ENCODE results near the gene FLRT1. TPM values are rescaled to one million over a fixed set of nuclear protein-coding genes. Genes with fewer than 3 reads are reported as not detected.
A peak's percentile ranks its signal among the peaks of the same experiment; 100 is the strongest.

FLRT1 gene, protein sequence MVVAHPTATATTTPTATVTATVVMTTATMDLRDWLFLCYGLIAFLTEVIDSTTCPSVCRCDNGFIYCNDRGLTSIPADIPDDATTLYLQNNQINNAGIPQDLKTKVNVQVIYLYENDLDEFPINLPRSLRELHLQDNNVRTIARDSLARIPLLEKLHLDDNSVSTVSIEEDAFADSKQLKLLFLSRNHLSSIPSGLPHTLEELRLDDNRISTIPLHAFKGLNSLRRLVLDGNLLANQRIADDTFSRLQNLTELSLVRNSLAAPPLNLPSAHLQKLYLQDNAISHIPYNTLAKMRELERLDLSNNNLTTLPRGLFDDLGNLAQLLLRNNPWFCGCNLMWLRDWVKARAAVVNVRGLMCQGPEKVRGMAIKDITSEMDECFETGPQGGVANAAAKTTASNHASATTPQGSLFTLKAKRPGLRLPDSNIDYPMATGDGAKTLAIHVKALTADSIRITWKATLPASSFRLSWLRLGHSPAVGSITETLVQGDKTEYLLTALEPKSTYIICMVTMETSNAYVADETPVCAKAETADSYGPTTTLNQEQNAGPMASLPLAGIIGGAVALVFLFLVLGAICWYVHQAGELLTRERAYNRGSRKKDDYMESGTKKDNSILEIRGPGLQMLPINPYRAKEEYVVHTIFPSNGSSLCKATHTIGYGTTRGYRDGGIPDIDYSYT
- total RNA-seq (2014; rRNA removed; shearing (Covaris generic); ENCODE audit: low replicate concordance) = not detected in 2 replicates

DNA sequence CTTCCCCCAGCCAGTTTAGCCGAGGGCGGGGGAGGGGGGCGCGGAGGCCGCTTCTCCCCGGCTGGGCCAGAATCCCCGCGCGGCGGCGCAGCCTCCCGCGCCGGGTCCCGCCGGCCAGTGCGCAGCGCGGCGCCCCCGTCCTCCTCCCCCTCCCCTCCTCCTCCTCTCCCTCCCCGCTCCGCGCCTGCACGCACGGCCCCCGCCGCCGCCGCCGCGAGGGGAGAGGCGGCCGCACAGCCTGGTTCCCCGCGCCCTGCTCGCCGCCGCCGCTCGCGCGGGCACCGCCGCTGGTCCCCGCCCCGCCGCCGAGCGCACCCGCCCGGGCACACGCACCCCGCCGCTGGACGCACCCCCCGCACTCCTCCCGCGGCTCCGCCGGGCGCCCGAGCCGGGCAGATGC is at the start of gene FLRT1:
Gene FLRT1, plus strand, starts transcription at position 356 of the 400 bp plus-strand sequence. CDS start 80,337 bp downstream, outside the sequence.
- no peaks in the 10 kb centered on the region for H3K27me3 ChIP-seq (ENCODE audit: low read length)
- H3K36me3 ChIP-seq (ENCODE audit: insufficient read depth, low read length) = no peaks in the 10 kb centered on the region
- H3K9me3 ChIP-seq (ENCODE audit: low read length) = no peaks in the 10 kb centered on the region
- no peaks in the 10 kb centered on the region for H3K9me2 ChIP-seq (replicated peaks; ENCODE audit: insufficient read depth, low read length)
- H3K27ac ChIP-seq (ENCODE audit: low read length) = no peak within 1 kb of the TSS
- H3K79me2 ChIP-seq (ENCODE audit: low read length) = no peaks in the 10 kb centered on the region
- no peaks in the 10 kb centered on the region for H4K20me1 ChIP-seq (ENCODE audit: insufficient read depth, low read depth, low read length)
- no peak for DNase-seq
- H3K4me1 ChIP-seq (ENCODE audit: low read length) = no peaks in the 10 kb centered on the region
- H2AFZ ChIP-seq (ENCODE audit: low read length) = no peak within 1 kb of the TSS
- no peak within 1 kb of the TSS for H3K4me3 ChIP-seq (ENCODE audit: low read length)
- H3K4me2 ChIP-seq (ENCODE audit: low read depth, low read length, poor library complexity, severe bottlenecking) = no peak within 1 kb of the TSS
- H3K9ac ChIP-seq (ENCODE audit: low read length) = no peak within 1 kb of the TSS

DNA sequence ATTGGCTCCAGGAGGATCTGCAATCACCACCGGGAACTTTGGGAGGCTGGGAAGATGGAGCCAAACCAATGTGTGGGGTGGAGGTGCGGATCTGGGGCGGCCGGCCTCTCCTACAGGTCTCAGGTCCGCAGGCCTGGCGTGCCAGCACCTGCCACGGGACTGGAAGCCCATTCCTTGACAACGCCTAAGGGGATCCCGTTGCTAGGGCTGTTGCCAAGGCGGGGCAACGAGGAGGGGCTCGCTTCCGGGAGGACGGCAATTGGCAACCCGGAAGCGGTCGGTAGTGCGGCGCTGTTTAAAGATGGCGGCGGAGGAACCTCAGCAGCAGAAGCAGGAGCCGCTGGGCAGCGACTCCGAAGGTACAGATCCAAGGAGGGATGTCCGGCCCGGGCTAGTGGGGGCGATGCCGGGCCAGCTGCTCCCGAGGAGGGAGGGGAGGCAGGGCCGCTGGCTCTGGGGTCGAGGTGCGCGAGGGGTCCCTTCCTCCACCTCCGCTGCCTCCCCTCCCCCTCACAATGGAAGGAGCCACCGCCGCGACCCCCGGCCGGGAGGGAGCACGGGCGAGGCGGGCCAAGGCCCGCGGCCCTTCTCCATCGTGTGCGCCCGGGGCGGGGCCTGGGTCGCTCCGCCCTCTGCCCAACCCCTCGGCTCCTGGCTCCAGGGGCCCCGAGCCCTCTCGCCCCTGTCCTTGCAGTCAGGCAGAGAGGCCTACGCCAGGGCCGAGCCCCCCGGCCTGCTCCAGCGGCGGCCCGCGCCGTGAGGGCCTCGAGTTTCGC is 49.4 kb upstream of the FLRT1 start, which contains the start of gene OTUB1:
Gene OTUB1, plus strand, starts transcription at position 283 of the 776 bp plus-strand sequence. Its CDS starts 19 bp downstream, at position 302.
- DNase-seq = peak; percentile 96
- Histone ChIP-seq H3K36me3 (ENCODE audit: insufficient read depth, low read length) (peaks cover 7% of the 10 kb centered on the region; the same call in 1 of the 2 replicates), H3K4me2 (ENCODE audit: low read depth, low read length, poor library complexity, severe bottlenecking) (peak within 1 kb of the TSS; percentile 92), H3K9me3 (ENCODE audit: low read length) (no peaks in the 10 kb centered on the region), H3K9me2 (replicated peaks; ENCODE audit: insufficient read depth, low read length) (no peaks in the 10 kb centered on the region), H3K79me2 (ENCODE audit: low read length) (peaks cover 44% of the 10 kb centered on the region), H2AFZ (ENCODE audit: low read length) (peak within 1 kb of the TSS; percentile 89), H3K4me1 (ENCODE audit: low read length) (peaks cover 29% of the 10 kb centered on the region), H3K9ac (ENCODE audit: low read length) (peak within 1 kb of the TSS; percentile 93), H3K27ac (ENCODE audit: low read length) (peak within 1 kb of the TSS; percentile 80), H4K20me1 (ENCODE audit: insufficient read depth, low read depth, low read length) (peaks cover 22% of the 10 kb centered on the region), H3K27me3 (ENCODE audit: low read length) (no peaks in the 10 kb centered on the region), H3K4me3 (ENCODE audit: low read length) (peak within 1 kb of the TSS; percentile 83)

DNA sequence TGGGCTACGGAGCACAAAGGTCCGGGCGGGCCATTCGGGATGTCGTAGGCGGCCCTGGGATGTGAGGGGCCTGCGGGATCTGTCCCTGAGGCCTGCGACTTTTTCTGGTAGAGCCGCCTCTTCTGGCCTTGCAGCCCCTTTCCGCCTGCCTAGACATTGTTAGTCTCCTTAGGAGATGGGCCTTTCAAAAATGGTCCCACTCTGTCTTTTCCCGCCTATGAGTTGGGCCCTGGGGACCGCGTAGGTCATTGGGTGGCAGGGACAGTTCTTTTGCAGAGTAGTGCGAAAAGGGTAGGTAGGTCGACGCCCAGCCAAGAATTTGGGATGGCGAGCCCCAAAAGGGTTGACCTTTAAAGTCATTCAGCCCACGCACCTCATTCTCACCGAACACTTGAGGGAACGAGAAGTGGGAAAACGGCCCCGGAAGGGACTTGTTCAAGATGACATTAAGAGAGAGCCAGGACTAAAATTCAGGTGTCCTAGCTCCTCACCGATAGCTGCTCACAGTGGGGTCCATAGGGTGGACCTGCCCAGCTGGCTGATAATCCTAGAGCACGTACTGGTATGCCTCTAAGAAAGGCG is 48.7 kb upstream of the FLRT1 start:
- H4K20me1 ChIP-seq (ENCODE audit: insufficient read depth, low read depth, low read length) = peaks cover 22% of the 10 kb centered on the region
- peaks cover 7% of the 10 kb centered on the region; the same call in 1 of the 2 replicates for H3K36me3 ChIP-seq (ENCODE audit: insufficient read depth, low read length)
- peak overlapping the region; percentile 80 for H3K27ac ChIP-seq (ENCODE audit: low read length)
- no peaks in the 10 kb centered on the region for H3K9me2 ChIP-seq (replicated peaks; ENCODE audit: insufficient read depth, low read length)
- H3K4me1 ChIP-seq (ENCODE audit: low read length) = peaks cover 28% of the 10 kb centered on the region
- H3K9me3 ChIP-seq (ENCODE audit: low read length) = no peaks in the 10 kb centered on the region
- peak overlapping the region; percentile 93 for H3K9ac ChIP-seq (ENCODE audit: low read length)
- H3K27me3 ChIP-seq (ENCODE audit: low read length) = no peaks in the 10 kb centered on the region
- no peak overlapping the region for H2AFZ ChIP-seq (ENCODE audit: low read length)
- no peak for DNase-seq
- H3K4me2 ChIP-seq (ENCODE audit: low read depth, low read length, poor library complexity, severe bottlenecking) = peak overlapping the region; percentile 92
- peaks cover 44% of the 10 kb centered on the region for H3K79me2 ChIP-seq (ENCODE audit: low read length)
- peak overlapping the region; percentile 83 for H3K4me3 ChIP-seq (ENCODE audit: low read length)

DNA sequence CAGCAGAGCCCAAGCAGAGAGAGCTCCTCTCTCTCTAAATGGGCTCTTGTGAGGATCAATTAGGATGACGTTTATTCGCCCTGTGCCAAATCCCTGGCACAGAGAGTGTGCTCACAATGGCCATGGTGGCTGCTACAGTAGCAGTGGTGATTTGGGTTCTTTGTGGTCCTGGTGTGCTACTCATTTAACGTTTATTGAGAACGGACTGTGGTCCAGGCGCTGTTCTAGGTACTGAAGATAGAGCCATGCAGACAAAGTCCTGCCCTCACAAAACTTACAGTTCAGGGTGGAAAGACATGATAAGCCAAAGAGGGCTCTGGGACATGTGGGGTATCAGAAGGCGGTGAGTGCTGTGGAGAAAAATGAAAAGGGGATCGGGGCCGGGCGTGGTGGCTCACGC is 44.2 kb upstream of the FLRT1 start:
- Histone ChIP-seq H3K9me3 (ENCODE audit: low read length) (no peaks in the 10 kb centered on the region), H3K4me3 (ENCODE audit: low read length) (no peak overlapping the region), H2AFZ (ENCODE audit: low read length) (no peak overlapping the region), H3K36me3 (ENCODE audit: insufficient read depth, low read length) (peaks cover 7% of the 10 kb centered on the region; the same call in 1 of the 2 replicates), H3K9me2 (replicated peaks; ENCODE audit: insufficient read depth, low read length) (no peaks in the 10 kb centered on the region), H4K20me1 (ENCODE audit: insufficient read depth, low read depth, low read length) (peaks cover 22% of the 10 kb centered on the region), H3K4me2 (ENCODE audit: low read depth, low read length, poor library complexity, severe bottlenecking) (no peak overlapping the region), H3K27ac (ENCODE audit: low read length) (no peak overlapping the region), H3K27me3 (ENCODE audit: low read length) (no peaks in the 10 kb centered on the region), H3K79me2 (ENCODE audit: low read length) (peaks cover 34% of the 10 kb centered on the region), H3K4me1 (ENCODE audit: low read length) (peaks cover 11% of the 10 kb centered on the region), H3K9ac (ENCODE audit: low read length) (no peak overlapping the region)
- DNase-seq = no peak

DNA sequence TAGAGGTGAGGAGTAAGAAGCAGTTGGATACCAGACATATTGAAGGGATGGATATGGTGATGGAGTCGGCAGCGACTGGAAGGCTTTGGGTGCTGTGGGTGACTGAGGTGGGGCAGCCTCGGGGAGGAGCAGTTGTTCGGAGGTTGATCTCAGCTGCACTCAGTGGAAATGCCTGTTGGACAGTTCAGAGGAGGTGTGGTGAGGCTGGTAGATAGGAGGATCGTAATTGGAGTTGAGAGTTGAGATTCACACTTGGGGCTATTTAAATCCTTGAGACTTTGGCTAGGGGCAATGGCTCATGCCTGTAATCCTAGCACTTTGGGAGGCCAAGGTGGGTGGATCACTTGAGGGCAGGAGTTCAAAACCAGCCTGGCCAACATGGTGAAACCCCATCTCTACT is 42.6 kb upstream of the FLRT1 start:
- Histone ChIP-seq H3K9ac (ENCODE audit: low read length) (no peak overlapping the region), H3K36me3 (ENCODE audit: insufficient read depth, low read length) (peaks cover 10% of the 10 kb centered on the region; the same call in 1 of the 2 replicates), H4K20me1 (ENCODE audit: insufficient read depth, low read depth, low read length) (peaks cover 7% of the 10 kb centered on the region), H3K27me3 (ENCODE audit: low read length) (no peaks in the 10 kb centered on the region), H3K4me3 (ENCODE audit: low read length) (no peak overlapping the region), H3K4me2 (ENCODE audit: low read depth, low read length, poor library complexity, severe bottlenecking) (no peak overlapping the region), H3K79me2 (ENCODE audit: low read length) (peaks cover 18% of the 10 kb centered on the region), H3K9me3 (ENCODE audit: low read length) (no peaks in the 10 kb centered on the region), H3K27ac (ENCODE audit: low read length) (no peak overlapping the region), H3K9me2 (replicated peaks; ENCODE audit: insufficient read depth, low read length) (no peaks in the 10 kb centered on the region), H3K4me1 (ENCODE audit: low read length) (no peaks in the 10 kb centered on the region; the same call in 1 of the 2 replicates), H2AFZ (ENCODE audit: low read length) (no peak overlapping the region)
- DNase-seq = no peak

DNA sequence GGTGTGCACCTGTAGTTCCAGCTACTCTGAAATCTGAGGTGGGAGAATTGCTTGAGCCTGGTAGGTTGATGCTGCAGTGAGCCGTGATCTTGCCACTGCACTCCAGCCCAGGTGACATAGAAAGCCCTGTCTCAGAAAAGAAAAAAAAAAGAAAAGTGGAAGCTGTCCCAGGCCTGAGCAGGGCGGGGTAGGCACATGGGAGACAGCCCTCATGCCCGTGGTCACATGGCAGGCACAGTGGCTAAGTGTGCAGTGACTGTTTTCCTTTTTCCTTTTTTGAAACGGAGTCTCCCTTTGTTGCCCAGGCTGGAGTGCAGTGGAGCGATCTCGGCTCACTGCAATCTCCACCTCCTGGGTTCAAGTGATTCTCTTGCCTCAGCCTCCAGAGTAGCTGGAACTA is 41.7 kb upstream of the FLRT1 start:
- no peak overlapping the region for H3K27ac ChIP-seq (ENCODE audit: low read length)
- H2AFZ ChIP-seq (ENCODE audit: low read length) = no peak overlapping the region
- no peaks in the 10 kb centered on the region for H3K27me3 ChIP-seq (ENCODE audit: low read length)
- H3K79me2 ChIP-seq (ENCODE audit: low read length) = peaks cover 12% of the 10 kb centered on the region
- H3K36me3 ChIP-seq (ENCODE audit: insufficient read depth, low read length) = 0 out of 2 replicates have a peak, but pooled peaks cover 3% of the 10 kb centered on the region
- DNase-seq = no peak
- no peaks in the 10 kb centered on the region for H3K9me3 ChIP-seq (ENCODE audit: low read length)
- H3K9ac ChIP-seq (ENCODE audit: low read length) = no peak overlapping the region
- H4K20me1 ChIP-seq (ENCODE audit: insufficient read depth, low read depth, low read length) = no peaks in the 10 kb centered on the region
- H3K4me2 ChIP-seq (ENCODE audit: low read depth, low read length, poor library complexity, severe bottlenecking) = no peak overlapping the region
- no peaks in the 10 kb centered on the region for H3K4me1 ChIP-seq (ENCODE audit: low read length)
- no peaks in the 10 kb centered on the region for H3K9me2 ChIP-seq (replicated peaks; ENCODE audit: insufficient read depth, low read length)
- no peak overlapping the region for H3K4me3 ChIP-seq (ENCODE audit: low read length)

DNA sequence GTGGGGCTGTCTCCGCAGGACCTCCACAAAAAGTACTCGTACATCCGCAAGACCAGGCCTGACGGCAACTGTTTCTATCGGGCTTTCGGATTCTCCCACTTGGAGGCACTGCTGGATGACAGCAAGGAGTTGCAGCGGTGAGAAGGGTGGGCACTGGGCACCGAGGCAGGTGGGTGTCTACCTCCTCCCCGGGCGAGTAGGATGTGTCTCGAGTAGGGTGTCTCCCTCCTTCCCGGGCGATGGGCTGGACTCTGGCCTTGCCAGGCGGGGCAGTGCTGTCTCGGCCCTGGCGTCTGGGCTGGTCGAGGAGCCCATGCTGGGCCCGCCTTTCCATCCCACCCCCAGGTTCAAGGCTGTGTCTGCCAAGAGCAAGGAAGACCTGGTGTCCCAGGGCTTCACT is 39.2 kb upstream of the FLRT1 start:
- Histone ChIP-seq H3K4me1 (ENCODE audit: low read length) (no peaks in the 10 kb centered on the region), H3K9ac (ENCODE audit: low read length) (no peak overlapping the region), H3K4me3 (ENCODE audit: low read length) (no peak overlapping the region), H2AFZ (ENCODE audit: low read length) (no peak overlapping the region), H3K79me2 (ENCODE audit: low read length) (peaks cover 3% of the 10 kb centered on the region; the same call in 1 of the 2 replicates), H3K9me2 (replicated peaks; ENCODE audit: insufficient read depth, low read length) (no peaks in the 10 kb centered on the region), H3K27ac (ENCODE audit: low read length) (no peak overlapping the region), H3K36me3 (ENCODE audit: insufficient read depth, low read length) (peaks cover 3% of the 10 kb centered on the region; the same call in 1 of the 2 replicates), H4K20me1 (ENCODE audit: insufficient read depth, low read depth, low read length) (no peaks in the 10 kb centered on the region; the same call in 1 of the 2 replicates), H3K4me2 (ENCODE audit: low read depth, low read length, poor library complexity, severe bottlenecking) (no peak overlapping the region), H3K27me3 (ENCODE audit: low read length) (no peaks in the 10 kb centered on the region), H3K9me3 (ENCODE audit: low read length) (no peaks in the 10 kb centered on the region)
- no peak for DNase-seq
